H1 (cell line): ENCODE results near the gene ARHGAP21. TPM values are rescaled to one million over a fixed set of nuclear protein-coding genes. Genes with fewer than 3 reads are reported as not detected.

ENCODE experiments used
- CTCF ChIA-PET: fragments of 300-600 bp; sonication (Branson Sonifier 250); formaldehyde crosslinking; loops from one replicate; lab custom pipeline; 2021; ENCODE audit not compliant: partially characterized antibody; lab: Charles Lee
- POLR2A ChIA-PET: fragments of 300-600 bp; sonication (Branson Sonifier 250); formaldehyde crosslinking; loops from one replicate; lab custom pipeline; 2021; ENCODE audit warnings: inconsistent platforms; ENCODE audit not compliant: partially characterized antibody; lab: Charles Lee
- DNase-seq, 2 experiments: peaks; one replicate each; pipeline versions ENCODE4 v3.0.0 to v3.0.0-alpha.2; 2010 to 2022; ENCODE audit warnings: low spot score in 2 of 2, low read depth in 1 of 2, mixed read lengths in 1 of 2
- FAIRE-seq: peaks from 2 replicates; lab custom pipeline; 2011; peaks lifted over from hg19 to GRCh38; lab: Jason Lieb, UNC
- H2AFZ ChIP-seq: 2 replicates; pipeline ENCODE4 v1.8.1; 2012; ENCODE audit warnings: low read length, inconsistent platforms
- H2AK5ac ChIP-seq: 2 replicates; pipeline ENCODE4 v1.6.1; 2013; ENCODE audit warnings: low read depth, low read length
- H2BK120ac ChIP-seq: replicated peaks from 2 replicates; pipeline ENCODE3; 2013; ENCODE audit warnings: low read depth, low read length, inconsistent platforms
- H2BK12ac ChIP-seq: 2 replicates; pipeline ENCODE4 v1.6.1; 2013; ENCODE audit warnings: low read depth, low read length
- H2BK15ac ChIP-seq: 2 replicates; pipeline ENCODE4 v1.6.1; 2013; ENCODE audit warnings: low read length
- H2BK20ac ChIP-seq: 2 replicates; pipeline ENCODE4 v1.6.1; 2013; ENCODE audit warnings: low read length
- H2BK5ac ChIP-seq: 2 replicates; pipeline ENCODE4 v1.6.1; 2013; ENCODE audit warnings: low read depth, low read length
- H3K14ac ChIP-seq: 2 replicates; pipeline ENCODE4 v1.6.1; 2013; ENCODE audit warnings: inconsistent platforms; ENCODE audit not compliant: insufficient read length
- H3K18ac ChIP-seq: 2 replicates; pipeline ENCODE4 v1.6.1; 2013; ENCODE audit warnings: low read length; ENCODE audit errors: extremely low read depth
- H3K23ac ChIP-seq: 2 replicates; pipeline ENCODE4 v1.6.1; 2013; ENCODE audit warnings: inconsistent platforms; ENCODE audit not compliant: insufficient read length
- H3K23me2 ChIP-seq: 2 replicates; pipeline ENCODE4 v1.6.1; 2013; ENCODE audit warnings: low read depth, low read length
- H3K27ac ChIP-seq: 2 replicates; pipeline ENCODE4 v1.6.1; 2011; ENCODE audit warnings: low read depth, low read length, inconsistent platforms
- H3K27me3 ChIP-seq, 4 experiments: replicated peaks in 1 of 4; 1 replicate in 1 of 4; 2 replicates in 3 of 4; pipeline versions ENCODE4 v1.6.1 to v1.8.1; 2011 to 2013; ENCODE audit warnings: low read length in 3 of 4, mild to moderate bottlenecking in 3 of 4, inconsistent platforms in 2 of 4, mixed read lengths in 2 of 4, moderate library complexity in 1 of 4; ENCODE audit not compliant: control insufficient read depth in 3 of 4, insufficient read depth in 3 of 4; ENCODE audit errors: extremely low read depth in 1 of 4
- H3K36me3 ChIP-seq, 4 experiments: 2 replicates each; pipeline versions ENCODE4 v1.6.1 to v1.8.1; 2011 to 2013; ENCODE audit warnings: mild to moderate bottlenecking in 4 of 4, low read length in 3 of 4, moderate library complexity in 2 of 4, control low read depth in 1 of 4, inconsistent platforms in 1 of 4; ENCODE audit not compliant: insufficient read depth in 4 of 4, control insufficient read depth in 2 of 4
- H3K4ac ChIP-seq: replicated peaks from 2 replicates; pipeline ENCODE3; 2013; ENCODE audit warnings: low read length, low read depth, mixed read lengths, inconsistent platforms; ENCODE audit not compliant: insufficient read length
- H3K4me1 ChIP-seq, 4 experiments: replicated peaks in 1 of 4; 1 replicate in 1 of 4; 2 replicates in 3 of 4; pipeline versions ENCODE4 v1.6.1 to v1.8.1; 2011 to 2013; ENCODE audit warnings: low read length in 3 of 4, inconsistent platforms in 2 of 4, mixed read lengths in 1 of 4; ENCODE audit not compliant: insufficient read depth in 4 of 4, control insufficient read depth in 3 of 4
- H3K4me2 ChIP-seq, 2 experiments: 2 replicates each; pipeline versions ENCODE4 v1.6.1 to v1.8.1; 2011 to 2013; ENCODE audit warnings: low read depth in 2 of 2, low read length in 2 of 2, control low read depth in 1 of 2, inconsistent platforms in 1 of 2, mild to moderate bottlenecking in 1 of 2; ENCODE audit not compliant: insufficient read depth in 1 of 2
- H3K4me3 ChIP-seq, 4 experiments: fragments of 200-600, 300-600 bp in 1 of 4; sonication (generic), shearing (Covaris generic), sonication (Bioruptor Twin) in 1 of 4; 2 replicates each; pipeline versions ENCODE4 v1.5.1 to v1.8.1; 2011 to 2016; ENCODE audit warnings: low read length in 4 of 4, low read depth in 3 of 4, control low read depth in 2 of 4, inconsistent platforms in 2 of 4, mild to moderate bottlenecking in 2 of 4, mixed read lengths in 1 of 4, moderate library complexity in 1 of 4; ENCODE audit not compliant: insufficient read depth in 2 of 4; ENCODE audit errors: extremely low read depth in 1 of 4
- H3K56ac ChIP-seq: replicated peaks from 2 replicates; pipeline ENCODE3; 2013; ENCODE audit warnings: low read depth, mild to moderate bottlenecking, mixed read lengths, low read length, inconsistent platforms; ENCODE audit not compliant: insufficient read length
- H3K79me1 ChIP-seq: 2 replicates; pipeline ENCODE4 v1.6.1; 2013; ENCODE audit warnings: low read depth, low read length, control low read depth
- H3K79me2 ChIP-seq, 2 experiments: 2 replicates each; pipeline versions ENCODE4 v1.6.1 to v1.8.1; 2012 to 2013; ENCODE audit warnings: low read length in 2 of 2, mild to moderate bottlenecking in 2 of 2, inconsistent platforms in 1 of 2; ENCODE audit not compliant: insufficient read depth in 2 of 2, control insufficient read depth in 1 of 2
- H3K9ac ChIP-seq, 4 experiments: replicated peaks in 1 of 4; 1 replicate in 1 of 4; 2 replicates in 3 of 4; pipeline versions ENCODE4 v1.6.1 to v1.8.1; 2011 to 2013; ENCODE audit warnings: low read depth in 3 of 4, low read length in 3 of 4, control low read depth in 2 of 4, mild to moderate bottlenecking in 2 of 4, moderate library complexity in 2 of 4, inconsistent platforms in 1 of 4; ENCODE audit errors: extremely low read depth in 1 of 4
- H3K9me3 ChIP-seq, 2 experiments: 2 replicates each; pipeline versions ENCODE4 v1.6.1 to v1.8.1; 2012 to 2013; ENCODE audit warnings: mild to moderate bottlenecking in 2 of 2, moderate library complexity in 2 of 2, control low read depth in 1 of 2, inconsistent platforms in 1 of 2, low read depth in 1 of 2, low read length in 1 of 2, mixed read lengths in 1 of 2; ENCODE audit not compliant: insufficient read depth in 2 of 2
- H4K20me1 ChIP-seq, 2 experiments: replicated peaks in 1 of 2; 2 replicates each; pipeline versions ENCODE3 to v1.8.1; 2011 to 2013; ENCODE audit warnings: inconsistent platforms in 2 of 2, low read length in 2 of 2, mild to moderate bottlenecking in 1 of 2; ENCODE audit not compliant: insufficient read depth in 2 of 2, control insufficient read depth in 1 of 2
- H4K5ac ChIP-seq: 2 replicates; pipeline ENCODE4 v1.6.1; 2013; ENCODE audit warnings: low read length, low read depth, mixed read lengths, inconsistent platforms; ENCODE audit not compliant: insufficient read length
- H4K8ac ChIP-seq: 2 replicates; pipeline ENCODE4 v1.8.0; 2013; ENCODE audit warnings: mild to moderate bottlenecking, moderate library complexity, low read length, inconsistent platforms; ENCODE audit not compliant: insufficient read depth; ENCODE audit errors: extremely low read depth
- H4K91ac ChIP-seq: replicated peaks from 2 replicates; pipeline ENCODE3; 2013; ENCODE audit warnings: low read length, mixed read lengths, inconsistent platforms; ENCODE audit not compliant: insufficient read length
- BRCA1 ChIP-seq: IDR thresholded peaks from 2 replicates; pipeline ENCODE4 v1.6.1; 2012; ENCODE audit warnings: low read depth, low read length, improper control_type of control experiment
- CBX5 ChIP-seq: fragments of 300-800, 300-1000 bp; sonication (generic); IDR thresholded peaks from 2 replicates; pipeline ENCODE4 v1.7.1; 2016; ENCODE audit warnings: antibody characterized with exemption, low read length, low read depth
- FOSL1 ChIP-seq: IDR thresholded peaks from 2 replicates; pipeline ENCODE4 v1.6.1; 2011; ENCODE audit warnings: mild to moderate bottlenecking, low read depth, low read length, moderate library complexity; ENCODE audit not compliant: insufficient read depth
- KDM4A ChIP-seq: IDR thresholded peaks from one replicate; pipeline ENCODE4 v1.7.1; 2012; ENCODE audit warnings: low read depth, mild to moderate bottlenecking, moderate library complexity, low read length, inconsistent platforms; ENCODE audit not compliant: severe bottlenecking
- POLR2A ChIP-seq, 2 experiments: IDR thresholded peaks; 1 replicate in 1 of 2; 2 replicates in 1 of 2; pipeline ENCODE4 v1.6.1; 2011; ENCODE audit warnings: low read depth in 2 of 2, low read length in 2 of 2, mild to moderate bottlenecking in 2 of 2; ENCODE audit errors: control extremely low read depth in 1 of 2
- POLR2AphosphoS5 ChIP-seq: IDR thresholded peaks from 2 replicates; pipeline ENCODE4 v1.6.1; 2011; ENCODE audit warnings: low read depth, low read length
- SP2 ChIP-seq: IDR thresholded peaks from 2 replicates; pipeline ENCODE4 v1.6.1; 2012; ENCODE audit warnings: mild to moderate bottlenecking, low read length, inconsistent platforms
- SUZ12 ChIP-seq: fragments of 200-600 bp; sonication (generic); IDR thresholded peaks from 2 replicates; pipeline ENCODE4 v1.6.1; 2012; ENCODE audit warnings: mild to moderate bottlenecking, inconsistent platforms, low read length, moderate library complexity, mixed read lengths
- TEAD4 ChIP-seq: IDR thresholded peaks from 2 replicates; pipeline ENCODE4 v1.6.1; 2012; ENCODE audit warnings: low read depth, low read length, inconsistent platforms, mixed read lengths
- WGBS, 2 experiments: shearing (Covaris generic) in 1 of 2; methylation state at CpG; one replicate each; pipeline versions ENCODE4 v1.1.6 to v1.1.7; 2013 to 2015; ENCODE audit warnings: low lambda C conversion rate in 2 of 2, mixed read lengths in 2 of 2, inconsistent platforms in 1 of 2, low coverage in 1 of 2, missing lambda C conversion rate in 1 of 2; ENCODE audit not compliant: insufficient replicate concordance in 2 of 2, insufficient coverage in 1 of 2, insufficient read length in 1 of 2; ENCODE audit errors: extremely low coverage in 1 of 2, missing lambda C conversion rate in 1 of 2; 5-methylcytosine and 5-hydroxymethylcytosine counted together
- polyA plus RNA-seq, 7 experiments: library from polyadenylated mRNA; depleted of rRNA in 3 of 7; stranded (reverse) in 5 of 7; unstranded in 2 of 7; fragments of >200 nt in 5 of 7; fragments of 200-250 nt in 2 of 7; gene quantifications; 1 replicate in 5 of 7; 2 replicates in 1 of 7; 4 replicates in 1 of 7; pipeline versions ENCODE4 v1.2.1 to v1.2.3, GENCODE V29; 2011 to 2013; ENCODE audit warnings: missing spikeins in 2 of 7, mixed read lengths in 2 of 7
- total RNA-seq: library from RNA; stranded (reverse); fragmentation: NEBNext Ultra II Directional; extraction: Animal tissue kit (Norgen Biotek cat#: 25700); gene quantifications from 2 replicates; pipeline ENCODE4 v1.2.1, GENCODE V29; 2021

Gene ARHGAP21
- total and polyA plus RNA-seq, 2 of the 8 experiments (the other 6 are each of a cell fraction or from before 2014, with no cell fraction given) = 14.4 to 35.3 TPM

GRCh38 chr10:24730811-24731210 lies 7.1 kb upstream of the ARHGAP21 start:
- Histone ChIP-seq H2BK20ac (no peak overlapping the region), H3K9me3 (no peaks in the 10 kb centered on the region), H3K4me3 (no peak overlapping the region), H2BK12ac (no peak overlapping the region), H3K4ac (no peak overlapping the region), H3K79me1 (no peaks in the 10 kb centered on the region), H3K27me3 (no peaks in the 10 kb centered on the region), H3K27ac (no peak overlapping the region), H4K5ac (no peak overlapping the region), H3K14ac (no peak overlapping the region), H3K79me2 (no peaks in the 10 kb centered on the region), H2AFZ (no peak overlapping the region), H3K23ac (no peak overlapping the region), H3K23me2 (no peaks in the 10 kb centered on the region; the same call in 1 of the 2 replicates), H2BK120ac (no peak overlapping the region), H3K56ac (no peak overlapping the region), H3K18ac (no peak overlapping the region), H3K4me1 (peaks cover 0 to 4% (median 2%) of the 10 kb centered on the region in 4 experiments; a peak in 1 of 7 replicates), H3K36me3 (no peaks in the 10 kb centered on the region), H4K91ac (no peak overlapping the region), H3K4me2 (no peak overlapping the region), H4K20me1 (no peaks in the 10 kb centered on the region), H2AK5ac (no peak overlapping the region), H3K9ac (no peak overlapping the region), H2BK5ac (no peak overlapping the region), H2BK15ac (no peak overlapping the region), H4K8ac (no peak overlapping the region)
- DNase-seq (no peak), FAIRE-seq (no peak)
- POLR2A ChIA-PET = no interaction called here
- no peak for TF ChIP-seq POLR2A (IDR thresholded peaks at IDR 0.05; ENCODE audit: control extremely low read depth in 1 of 2, low read depth in 2 of 2, low read length in 2 of 2)
- TF ChIP-seq FOSL1 = no peak
- no peak for TF ChIP-seq POLR2AphosphoS5
- no peak for TF ChIP-seq SP2
- TF ChIP-seq CBX5 = no peak
- TF ChIP-seq KDM4A = no peak
- TF ChIP-seq SUZ12 = no peak
- no peak for TF ChIP-seq BRCA1
- TF ChIP-seq TEAD4 = no peak
- CTCF ChIA-PET = no interaction called here
- WGBS, 2 experiments = 86% methylated on average over 3 of the region's 3 CpGs; no CpG with 5 or more reads in 1 of the 2 experiments
